Stimulated activated CD4-positive, alpha-beta T cell treated with anti-CD3 and anti-CD28 coated beads, Interleukin-12 subunit alpha, Interleukin-12 subunit beta, amount 100 ng/mL, for 48 hours (primary cell): ENCODE measurements around the gene CLASP1.
"Not testable (repeated sequence)": the region's sequence is repeated elsewhere in the genome, so short reads cannot be mapped to it uniquely, and the experiment has no call there.

Experiments used
- DNase-seq, 3 donors: peaks; one replicate each; pipeline ENCODE4 v3.0.0-alpha.2; 2020; ENCODE audit warnings: low read depth in 2 of 3, low spot score in 1 of 3

Gene CLASP1

DNA sequence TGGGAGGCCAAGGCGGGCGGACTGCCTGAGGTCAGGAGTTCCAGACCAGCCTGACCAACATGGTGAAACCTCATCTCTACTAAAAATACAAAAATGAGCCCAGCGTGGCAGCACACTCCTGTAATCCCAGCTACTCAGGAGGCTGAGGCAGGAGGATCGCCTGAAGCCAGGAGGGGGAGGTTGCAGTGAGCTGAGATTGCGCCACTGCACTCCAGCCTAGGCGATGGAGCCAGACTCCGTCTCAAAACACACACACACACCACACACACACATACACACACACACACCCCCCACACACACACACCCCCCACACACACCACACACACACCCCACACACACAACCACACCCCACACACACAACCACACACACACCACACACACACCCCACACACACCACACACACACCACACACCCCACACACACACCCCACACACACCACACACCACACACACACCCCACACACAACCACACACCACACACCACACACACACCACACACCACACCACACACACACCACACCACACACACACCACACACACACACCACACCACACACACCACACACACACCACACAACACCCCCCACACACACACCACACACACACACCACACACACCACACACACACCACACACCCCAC, 170.8 kb downstream of the CLASP1 start:
- not testable (repeated sequence) for DNase-seq

DNA sequence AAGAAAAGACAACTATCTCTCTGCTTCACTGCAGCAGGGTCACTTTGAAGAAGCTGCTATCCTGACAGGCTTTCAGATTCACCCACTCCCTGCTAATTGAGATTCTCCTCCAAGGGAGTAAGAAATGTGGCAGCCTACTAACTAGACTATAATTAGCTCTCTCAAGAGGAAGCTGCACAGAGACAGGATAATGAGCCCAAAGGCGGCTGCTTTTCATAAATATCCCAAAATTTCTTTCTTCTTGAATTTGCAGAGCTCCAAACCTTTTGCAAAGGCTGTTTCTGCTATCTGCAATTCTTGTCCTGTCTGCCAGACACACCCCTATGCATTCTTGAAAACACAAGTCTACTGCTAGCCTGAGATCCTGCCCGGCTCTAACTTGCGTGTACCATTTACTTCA, 172.6 kb downstream of the CLASP1 start:
- no peak for DNase-seq

DNA sequence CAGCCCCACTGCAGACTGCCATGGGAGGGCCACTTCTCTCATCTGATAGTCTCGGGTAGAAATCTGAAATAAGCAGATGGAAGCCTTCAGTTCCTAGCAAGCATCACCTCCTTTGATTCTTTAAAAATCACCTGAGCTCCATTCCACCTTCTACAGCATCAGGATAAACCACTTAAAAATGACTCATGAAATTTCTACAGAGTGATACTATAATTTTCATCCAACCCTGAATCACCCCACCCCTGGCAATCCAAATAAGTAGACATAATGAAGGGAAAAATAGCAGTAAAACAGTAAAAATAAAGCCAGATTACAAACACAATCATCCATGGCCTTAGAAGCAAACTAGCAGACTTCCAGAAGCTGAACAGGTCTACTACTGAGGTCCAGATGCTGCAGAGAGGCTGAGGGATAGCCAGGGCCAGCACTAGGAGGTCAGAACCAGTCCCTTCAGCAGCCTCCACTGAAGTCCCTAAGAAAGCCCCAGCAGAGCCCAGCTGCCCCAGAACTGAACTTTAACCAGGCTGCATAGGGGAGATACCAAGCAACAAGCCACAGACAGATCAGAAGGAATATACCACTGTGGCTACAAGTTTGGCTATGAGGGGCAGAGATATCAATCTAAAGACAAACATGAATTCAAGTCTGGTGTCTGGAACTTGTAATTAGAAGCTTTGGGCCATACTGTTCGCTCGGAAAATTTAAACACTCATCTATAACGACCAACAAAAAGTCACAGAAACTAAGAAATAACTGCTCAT, 173.3 kb downstream of the CLASP1 start:
- no peak for DNase-seq

DNA sequence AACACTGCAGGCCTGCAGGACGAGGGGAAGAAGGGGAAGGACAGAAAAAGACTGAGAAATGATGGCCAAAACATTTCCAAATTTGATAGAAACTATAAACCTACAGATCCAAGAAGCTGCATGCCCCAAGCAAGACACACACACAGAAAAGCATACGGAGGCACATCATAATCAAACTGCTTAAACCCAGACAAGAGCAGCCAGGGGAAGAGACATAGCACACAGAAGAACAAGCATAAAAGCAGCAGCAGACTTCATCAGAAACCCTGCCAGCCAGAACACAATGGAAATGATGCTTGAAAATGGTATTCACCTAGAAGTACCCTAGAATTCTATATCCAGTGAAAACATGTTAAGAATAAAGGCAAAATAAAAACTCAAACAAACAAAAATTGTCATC, 175.8 kb downstream of the CLASP1 start:
- no peak for DNase-seq

DNA sequence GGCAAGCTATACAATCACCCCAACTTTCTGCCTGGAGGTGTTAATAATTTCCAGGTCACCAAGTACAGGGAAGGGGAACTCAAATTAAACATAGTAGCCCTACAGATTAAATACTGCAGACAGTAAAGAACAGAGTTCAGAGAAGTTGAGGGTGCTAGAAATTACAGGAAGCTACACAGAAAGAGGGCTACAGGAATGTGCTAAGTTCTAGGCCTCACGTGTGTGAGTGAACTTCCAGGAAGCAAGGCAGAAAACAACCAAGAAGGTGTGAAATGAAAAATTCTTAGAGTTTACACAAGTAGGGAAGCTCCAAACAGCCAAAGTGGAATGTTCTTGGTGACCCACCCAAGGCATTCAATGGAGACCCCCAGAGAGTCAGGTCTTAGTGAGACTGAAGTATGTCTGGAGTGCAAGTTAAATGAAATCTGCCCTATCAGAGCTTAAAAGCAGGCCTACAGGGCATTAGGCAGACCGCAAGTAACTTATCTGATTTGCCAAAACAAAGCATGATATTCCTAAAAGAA, 176.7 kb downstream of the CLASP1 start:
- no peak for DNase-seq

DNA sequence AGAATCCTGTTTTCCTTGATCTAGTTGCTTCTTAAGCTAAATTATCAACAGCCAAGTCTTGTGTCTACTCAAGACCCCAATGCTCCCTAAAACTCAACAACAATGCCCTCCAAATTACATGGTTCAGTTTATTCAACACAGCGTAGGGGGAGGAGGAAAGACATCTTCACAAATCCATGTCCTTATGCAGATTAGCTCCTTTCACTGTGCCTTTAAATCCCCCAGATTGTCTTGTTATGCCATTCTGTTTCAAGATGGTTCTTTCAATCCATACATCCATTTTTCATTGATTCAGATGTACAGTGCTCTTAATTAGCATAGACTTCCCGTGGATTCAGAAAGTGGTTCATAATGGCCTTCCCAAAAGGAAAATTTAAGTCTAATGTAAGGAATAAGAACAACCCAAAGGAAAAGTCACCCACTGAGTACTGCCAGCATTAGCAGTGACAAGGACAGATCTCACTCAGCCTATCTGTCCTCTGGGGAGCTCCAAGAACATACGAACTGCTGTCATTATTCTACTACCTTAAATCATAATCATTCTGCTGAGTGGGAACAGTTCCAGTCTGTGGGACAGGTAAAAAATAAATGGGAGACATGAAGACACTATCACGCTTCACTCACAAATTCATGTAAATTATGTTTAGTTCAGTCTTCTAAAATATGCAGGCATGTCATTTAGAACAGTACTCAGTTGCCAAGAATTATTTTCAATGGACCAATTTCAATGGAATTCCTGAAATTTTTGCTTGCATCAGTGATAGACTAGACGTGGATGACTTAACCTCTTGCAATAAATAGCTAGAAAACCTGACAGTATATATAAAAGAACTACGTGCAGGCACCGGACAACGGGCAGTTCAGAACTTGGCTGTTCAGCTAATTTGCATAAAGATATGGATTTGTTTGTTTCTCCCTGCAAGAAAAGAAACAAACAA, 177.5 kb downstream of the CLASP1 start:
- no peak for DNase-seq

DNA sequence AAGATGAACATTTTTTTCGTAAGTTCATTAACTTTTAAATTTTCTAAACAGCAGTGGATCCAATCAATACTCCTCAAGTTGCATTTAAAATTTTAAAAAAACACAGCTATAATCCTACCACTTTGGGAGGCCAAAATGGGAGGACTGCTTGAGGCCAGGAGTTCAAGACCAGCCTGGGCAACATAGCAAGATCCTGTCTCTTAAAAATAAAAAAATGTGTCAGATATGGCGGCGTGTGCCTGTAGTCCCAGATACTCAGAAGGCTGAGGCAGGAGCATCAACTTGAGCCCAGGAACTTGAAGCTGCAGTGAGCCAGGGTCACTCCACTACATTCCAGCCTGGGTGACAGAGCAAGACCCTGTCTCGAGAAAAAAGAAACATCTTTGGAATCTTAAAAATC, 178.3 kb downstream of the CLASP1 start:
- no peak for DNase-seq

DNA sequence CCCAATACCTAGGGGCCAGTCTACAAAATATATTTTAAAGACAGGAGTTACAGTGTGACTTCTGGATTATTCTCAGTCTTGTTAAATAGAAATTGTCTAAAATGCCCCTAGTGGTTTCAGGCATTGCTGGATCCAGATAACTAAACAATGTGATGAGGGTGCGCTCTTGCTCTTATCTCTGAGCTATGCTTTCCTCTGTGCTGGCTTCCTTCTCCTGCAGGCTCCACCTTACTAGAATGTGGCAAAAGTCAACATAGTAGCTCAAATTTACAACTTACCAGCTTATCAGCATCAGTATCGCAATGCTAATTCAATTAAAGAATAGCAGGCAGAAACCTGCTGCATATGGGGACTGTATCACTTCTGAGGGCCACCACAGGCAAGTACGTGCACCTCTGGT, 179.9 kb downstream of the CLASP1 start:
- DNase-seq, result no peak

DNA sequence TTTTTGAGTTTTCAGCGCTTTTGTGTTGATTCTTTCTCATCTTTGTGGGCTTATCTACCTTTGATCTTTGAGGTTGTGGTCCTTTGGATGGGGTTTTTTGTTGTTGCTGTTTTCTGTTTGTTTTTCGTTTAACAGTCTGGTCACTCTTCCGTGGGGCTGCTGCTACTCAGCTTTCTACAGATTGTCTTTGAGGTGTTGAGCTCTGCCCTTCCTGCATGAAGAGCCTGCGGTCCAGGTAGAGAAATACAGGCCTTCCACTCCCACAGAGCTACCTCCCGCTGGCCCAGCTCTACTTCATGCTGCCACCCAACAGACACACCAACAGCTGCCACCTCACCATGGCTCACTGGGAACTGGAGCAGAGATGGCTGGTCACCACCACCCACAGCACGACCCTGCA, 180.3 kb downstream of the CLASP1 start:
- DNase-seq, result no peak

DNA sequence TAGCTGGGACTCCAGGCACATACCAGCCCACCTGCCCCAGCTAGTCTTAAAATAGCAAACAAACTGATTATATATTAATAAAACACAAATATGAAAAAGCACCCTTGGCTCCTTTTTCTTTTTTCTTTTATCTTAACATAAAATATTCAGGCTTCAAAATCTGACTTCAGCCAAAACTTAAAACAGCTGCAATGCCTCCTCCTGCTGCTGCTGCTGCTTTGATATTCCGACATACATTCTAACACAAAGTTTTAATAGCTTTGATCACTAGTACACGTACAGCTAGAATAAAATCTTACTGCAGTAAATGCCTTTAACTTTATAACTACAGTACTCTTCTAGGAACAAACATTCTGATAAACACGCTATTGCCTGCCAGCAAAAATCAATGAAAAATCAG, 190.0 kb downstream of the CLASP1 start:
- no peak for DNase-seq

DNA sequence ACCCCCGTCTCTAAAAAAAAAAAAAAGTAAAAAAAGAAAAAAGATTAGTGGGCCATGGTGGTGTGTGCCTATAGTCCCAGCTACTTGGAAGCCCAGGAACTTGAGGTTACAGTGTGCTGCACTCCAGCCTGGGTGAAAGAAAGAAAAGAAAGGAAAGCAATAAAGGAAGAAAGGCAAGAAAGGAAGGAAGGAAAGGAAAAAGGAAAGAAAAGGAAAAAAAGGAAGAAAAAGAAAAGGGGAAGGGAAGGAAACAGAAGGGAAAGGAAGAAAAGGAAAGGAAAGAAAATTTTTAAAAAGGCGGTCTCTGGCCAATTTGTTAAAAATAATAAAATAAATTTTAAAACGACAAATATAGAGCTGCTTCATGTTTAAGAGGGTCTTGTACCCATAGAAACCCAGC, 192.9 kb downstream of the CLASP1 start:
- no peak for DNase-seq

DNA sequence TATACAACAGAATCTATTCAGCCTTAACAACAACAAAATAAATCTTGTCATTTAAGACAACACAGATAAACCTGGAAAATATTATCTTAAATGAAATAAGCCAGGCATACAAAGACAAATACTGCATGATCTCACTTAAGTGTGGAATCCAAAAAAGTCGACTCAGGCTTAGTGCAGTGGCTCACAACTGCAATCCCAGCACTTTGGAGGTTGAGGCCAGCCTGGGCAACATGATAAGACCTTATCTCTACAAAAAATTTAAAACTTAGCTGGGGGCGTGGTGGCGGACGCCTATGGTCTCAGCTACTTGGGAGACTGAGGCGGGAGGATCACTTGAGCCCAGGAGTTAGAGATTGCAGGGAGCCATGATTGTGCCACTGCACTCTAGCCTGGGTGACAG, 193.8 kb downstream of the CLASP1 start:
- no peak for DNase-seq

DNA sequence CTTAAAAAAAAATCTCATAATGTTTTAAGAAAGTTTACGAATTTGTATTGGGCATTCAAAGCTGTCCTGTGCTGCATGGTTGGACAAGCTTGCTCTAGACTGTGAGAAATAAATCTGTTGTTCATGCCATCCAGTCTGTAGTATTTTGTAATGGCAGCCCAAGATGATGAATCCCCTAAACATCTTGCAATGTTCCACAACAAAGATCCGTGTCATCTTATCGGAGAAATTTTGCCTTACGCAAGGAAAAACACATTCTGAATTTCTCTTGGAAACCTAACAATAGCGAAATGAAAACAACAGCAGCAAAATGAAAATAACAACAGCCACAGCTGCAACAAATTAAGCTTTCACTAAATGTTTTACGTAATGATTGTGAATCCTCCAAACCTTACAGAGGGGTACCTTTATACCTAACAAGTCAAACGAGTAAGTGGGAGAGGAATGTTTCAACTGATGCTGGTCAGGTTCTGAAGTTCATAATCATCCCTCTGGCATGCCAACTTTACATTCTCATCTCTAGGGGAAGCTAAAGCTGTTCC, 194.6 kb downstream of the CLASP1 start:
- no peak for DNase-seq

DNA sequence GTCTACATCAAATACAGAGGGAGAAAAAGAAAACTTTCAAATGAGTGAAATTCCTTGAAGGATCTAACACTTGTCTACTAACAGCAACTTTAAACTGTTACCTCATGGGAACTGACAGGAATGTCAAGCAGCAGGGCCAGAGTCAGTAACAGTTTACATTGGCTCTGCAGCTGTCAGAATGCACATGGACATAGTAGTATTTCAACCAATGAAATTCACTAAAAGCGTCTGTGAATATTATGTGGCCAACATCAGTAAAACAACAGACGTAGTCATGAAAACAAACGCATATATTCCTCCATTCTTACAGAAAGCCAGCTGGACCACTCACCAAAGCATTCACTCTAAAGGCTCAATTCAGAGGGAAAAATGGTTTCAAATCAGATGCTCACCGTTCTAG, 197.9 kb downstream of the CLASP1 start:
- DNase-seq, result no peak

DNA sequence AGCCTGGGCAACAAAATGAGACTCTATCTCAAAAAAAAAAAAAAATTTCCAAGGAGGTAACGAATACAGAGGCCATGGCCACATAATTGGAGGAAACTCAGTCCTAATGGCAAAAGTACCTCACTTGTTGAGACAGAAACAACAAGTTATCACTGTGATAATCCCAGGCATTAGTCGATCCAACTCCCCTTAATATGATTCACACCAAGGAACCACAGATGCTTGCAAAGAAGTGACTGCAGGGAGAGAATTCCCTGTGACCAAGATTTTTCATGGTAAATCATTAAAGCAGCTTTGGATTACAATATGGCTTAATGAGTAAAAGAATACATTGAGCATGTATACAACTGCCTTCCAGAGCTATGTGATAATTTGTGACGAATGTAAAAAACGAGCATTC, 199.0 kb downstream of the CLASP1 start:
- no peak for DNase-seq

DNA sequence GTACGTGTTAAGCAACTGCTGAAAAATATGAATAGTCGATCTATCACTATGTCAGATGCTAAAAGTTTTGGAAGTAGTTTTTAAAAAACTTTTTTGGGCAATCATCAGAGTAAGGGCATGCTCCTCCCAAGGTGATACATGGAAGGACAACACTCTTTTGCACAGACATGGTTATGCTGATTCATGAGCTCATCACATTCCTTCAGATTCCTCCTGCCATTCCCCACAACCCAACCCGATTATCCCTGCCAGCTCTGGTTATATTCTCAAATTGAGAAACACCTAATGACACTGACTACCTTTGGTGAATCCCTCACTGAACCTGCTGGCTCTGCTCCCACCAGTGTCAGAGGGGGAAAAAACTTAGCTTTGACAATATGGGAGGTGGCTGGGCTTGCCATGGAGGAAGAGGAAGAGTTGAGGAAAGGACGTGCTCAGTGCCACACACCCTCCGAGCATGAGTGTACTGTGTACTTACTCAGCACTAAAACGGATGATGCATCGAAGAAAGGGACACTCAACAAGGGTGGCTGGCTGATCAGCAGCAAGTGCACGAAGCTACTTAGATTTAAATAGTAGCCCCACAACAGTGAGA, 202.5 kb downstream of the CLASP1 start:
- DNase-seq, result no peak

DNA sequence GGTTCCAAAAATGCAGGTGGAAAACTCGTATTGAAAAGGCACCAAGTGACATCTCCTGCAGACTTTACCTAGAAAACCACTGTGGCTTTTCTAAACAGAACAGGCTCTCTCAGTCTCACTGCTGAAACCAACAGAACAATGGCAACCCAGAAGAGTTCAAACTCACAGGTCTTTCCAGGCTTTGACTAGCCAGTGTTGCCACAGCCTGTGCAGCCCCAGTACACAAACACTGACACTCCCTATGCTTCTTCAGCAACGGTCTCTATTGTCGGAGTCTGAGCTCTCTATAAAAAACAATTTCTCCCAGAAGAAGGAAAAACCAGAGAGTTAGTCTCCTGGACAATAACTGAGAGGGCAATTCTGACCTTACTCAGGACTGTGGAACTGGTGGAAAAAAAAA, 206.4 kb downstream of the CLASP1 start:
- no peak for DNase-seq

DNA sequence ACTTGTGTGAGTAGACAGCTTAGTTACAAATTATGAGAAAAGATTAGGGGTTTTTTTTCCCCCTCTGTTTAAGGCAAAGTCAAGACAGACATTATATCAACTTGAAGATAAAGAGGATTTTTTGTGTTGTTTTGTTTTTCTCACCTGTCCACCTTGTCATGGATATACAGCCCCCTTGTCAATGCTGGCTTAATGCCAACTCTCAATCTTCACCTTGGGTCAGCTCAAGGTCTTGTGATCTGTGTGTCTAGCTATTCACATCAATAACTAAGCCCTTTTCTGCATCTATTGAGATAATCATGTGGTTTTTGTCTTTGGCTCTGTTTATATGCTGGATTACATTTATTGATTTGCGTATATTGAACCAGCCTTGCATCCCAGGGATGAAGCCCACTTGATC, 211.0 kb downstream of the CLASP1 start:
- DNase-seq, result not testable (repeated sequence)

DNA sequence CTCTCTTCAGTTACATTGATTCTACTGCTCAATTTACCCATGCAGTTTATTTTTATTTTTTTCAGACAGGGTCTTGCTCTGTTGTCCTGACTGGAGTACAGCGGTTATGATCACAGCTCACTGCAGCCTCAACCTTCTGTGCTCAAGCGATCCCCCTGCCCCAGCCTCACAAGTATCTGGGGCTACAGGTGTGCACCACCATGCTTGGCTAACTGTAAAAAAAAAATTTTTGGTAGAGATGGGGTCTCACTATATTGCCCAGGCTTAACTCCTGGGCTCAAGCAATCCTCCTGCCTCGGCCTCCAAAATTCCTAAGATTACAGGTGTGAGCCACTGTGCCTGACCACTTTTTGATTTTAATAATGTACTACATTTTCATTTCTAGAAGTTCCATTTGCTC, 212.3 kb downstream of the CLASP1 start:
- DNase-seq, result no peak

DNA sequence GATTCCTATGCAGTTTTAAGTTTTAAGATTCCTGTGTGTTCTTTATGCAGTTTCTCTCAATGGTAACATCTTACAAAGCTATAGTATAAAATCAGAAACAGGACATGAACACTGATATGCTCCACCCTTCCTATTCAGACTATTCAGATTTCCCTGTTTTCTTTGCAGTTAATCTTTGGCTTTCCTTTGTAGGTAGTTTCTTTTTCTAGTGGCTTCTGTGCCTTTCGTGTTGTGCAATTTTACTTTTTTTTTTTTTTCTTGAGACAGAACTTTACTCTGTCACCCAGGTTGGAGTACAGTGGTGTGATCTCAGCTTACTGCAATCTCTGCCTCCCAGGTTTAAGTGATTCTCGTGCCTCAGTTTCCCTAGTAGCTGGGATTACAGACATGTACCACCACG, 213.5 kb downstream of the CLASP1 start:
- DNase-seq, result no peak

DNA sequence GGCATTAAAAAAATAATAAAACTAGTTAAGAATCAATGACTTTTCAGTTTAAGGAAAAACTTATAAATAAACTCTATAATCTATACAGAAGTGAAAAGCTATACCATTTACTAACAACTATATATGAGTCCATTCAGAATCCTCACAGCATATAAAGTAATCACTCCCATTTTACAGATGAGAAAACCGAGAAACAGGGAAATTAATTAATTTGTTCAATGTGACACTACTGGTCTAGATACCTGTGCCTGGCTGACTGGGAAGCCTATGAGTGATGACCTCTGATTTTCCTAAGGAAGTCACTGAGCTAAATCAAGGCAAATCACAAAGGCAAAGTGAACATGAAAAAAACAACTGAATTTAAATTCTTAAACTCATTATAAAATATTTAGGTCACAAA, 218.0 kb downstream of the CLASP1 start:
- no peak for DNase-seq
